ENCODE measurements around the gene RAPGEF1. TPM values are rescaled to one million over a fixed set of nuclear protein-coding genes. Genes with fewer than 3 reads are reported as not detected.

The RAPGEF1 gene
- total RNA-seq, 6 experiments from 2014 or later, result 22.9 to 53.6 (median 30.2) TPM

DNA sequence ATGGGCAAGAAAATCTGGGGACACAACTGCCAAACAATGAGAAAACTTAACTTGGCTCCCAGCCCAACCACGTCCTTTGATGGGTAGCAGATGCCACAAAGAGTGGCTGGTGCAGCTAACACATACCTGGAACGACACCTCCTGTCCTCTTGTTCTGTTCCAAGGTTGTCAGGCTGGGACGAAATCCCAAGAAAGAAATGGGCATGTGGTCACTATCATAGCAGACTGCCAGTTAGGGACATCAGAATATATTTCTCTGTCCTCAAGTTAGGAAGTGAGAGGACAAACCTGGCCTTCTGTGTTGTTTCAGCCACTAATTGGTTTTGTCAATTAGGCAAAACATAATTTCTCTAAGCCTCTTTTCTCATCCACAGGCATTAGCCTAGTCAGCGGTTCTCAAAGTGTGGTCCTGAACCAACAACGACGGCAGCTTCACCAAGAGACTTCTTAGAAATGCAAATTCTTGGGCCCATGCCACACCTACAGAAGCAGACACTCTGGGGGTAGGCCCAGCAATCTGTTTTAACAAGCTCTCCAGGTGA is 63.4 kb downstream of the RAPGEF1 start:
- DNase-seq (no peak), ATAC-seq (peak in 1 of 4 donors; percentile 13)
- H3K27ac ChIP-seq, result peak overlapping the region; percentile 48 to 73 (median 59)
- 57% methylated on average over 5 of the region's 6 CpGs for WGBS (ENCODE audit: insufficient coverage, low coverage, low lambda C conversion rate, missing lambda C conversion rate)
- no peaks in the 10 kb centered on the region for H3K9me3 ChIP-seq
- H3K4me1 ChIP-seq, result peaks cover 0 to 47% (median 26%) of the 10 kb centered on the region in 4 donors
- H3K36me3 ChIP-seq, result no peaks in the 10 kb centered on the region
- intact Hi-C loops (cut with DNase I), result loop anchor here in 1 of 2 donors (10.0 kb wide), 1 partner anchor 58 kb away; no protein-coding TSS in a partner anchor
- no peak overlapping the region for H3K4me3 ChIP-seq
- H3K27me3 ChIP-seq, result no peaks in the 10 kb centered on the region
- TF ChIP-seq CTCF (IDR thresholded peaks at IDR 0.05) (no peak), POLR2A (IDR thresholded peaks at IDR 0.05) (no peak)

- intact Hi-C loops (cut with DNase I), result loop anchor here in 1 of 2 donors (10.0 kb wide), 1 partner anchor 59 kb away; no protein-coding TSS in a partner anchor
- WGBS (ENCODE audit: insufficient coverage, low coverage, low lambda C conversion rate, missing lambda C conversion rate), result 42% methylated on average over 4 of the region's 6 CpGs
- Histone ChIP-seq H3K27ac (peak overlapping the region; percentile 2 to 59 (median 48)), H3K4me3 (no peak overlapping the region), H3K36me3 (no peaks in the 10 kb centered on the region), H3K9me3 (no peaks in the 10 kb centered on the region), H3K27me3 (no peaks in the 10 kb centered on the region), H3K4me1 (peaks cover 0 to 52% (median 26%) of the 10 kb centered on the region in 4 donors)
- ATAC-seq, result peak; percentile 10 to 66 (median 39)
- no peak for TF ChIP-seq POLR2A (IDR thresholded peaks at IDR 0.05)
- TF ChIP-seq CTCF (IDR thresholded peaks at IDR 0.05), result no peak
- DNase-seq, result peak in 1 of 3 donors; percentile 44
These were observed 64.3 kb downstream of the RAPGEF1 start for GRCh38 chr9:131675437-131676022.

- no peak overlapping the region for H3K4me3 ChIP-seq
- intact Hi-C loops (cut with DNase I), result loop anchor here in 1 of 2 donors (10.0 kb wide), 1 partner anchor 60 kb away; no protein-coding TSS in a partner anchor
These were observed 65.2 kb downstream of the RAPGEF1 start for GRCh38 chr9:131674425-131675421.

More at GRCh38 chr9:131674425-131675421, 65.2 kb downstream of the RAPGEF1 start:
- peak in 2 of 3 donors; percentile 46 to 59 for DNase-seq
- peak overlapping the region; percentile 2 to 59 (median 48) for H3K27ac ChIP-seq
- no peaks in the 10 kb centered on the region for H3K9me3 ChIP-seq
- TF ChIP-seq CTCF (IDR thresholded peaks at IDR 0.05), result no peak
- no peak for TF ChIP-seq POLR2A (IDR thresholded peaks at IDR 0.05)
- 84% methylated on average over 10 of the region's 29 CpGs for WGBS (ENCODE audit: insufficient coverage, low coverage, low lambda C conversion rate, missing lambda C conversion rate)
- H3K27me3 ChIP-seq, result no peaks in the 10 kb centered on the region
- H3K4me1 ChIP-seq, result peaks cover 0 to 52% (median 28%) of the 10 kb centered on the region in 4 donors
- ATAC-seq, result peak in 2 of 4 donors; percentile 5
- H3K36me3 ChIP-seq, result no peaks in the 10 kb centered on the region
